Femur (tissue), 1 donor: ENCODE measurements around the gene CD7.
A peak's percentile ranks its signal among the peaks of the same experiment; 100 is the strongest.

Source experiments
- DNase-seq: peaks from one replicate; pipeline ENCODE4 v3.0.0-alpha.2; 2017

CD7 gene

DNA sequence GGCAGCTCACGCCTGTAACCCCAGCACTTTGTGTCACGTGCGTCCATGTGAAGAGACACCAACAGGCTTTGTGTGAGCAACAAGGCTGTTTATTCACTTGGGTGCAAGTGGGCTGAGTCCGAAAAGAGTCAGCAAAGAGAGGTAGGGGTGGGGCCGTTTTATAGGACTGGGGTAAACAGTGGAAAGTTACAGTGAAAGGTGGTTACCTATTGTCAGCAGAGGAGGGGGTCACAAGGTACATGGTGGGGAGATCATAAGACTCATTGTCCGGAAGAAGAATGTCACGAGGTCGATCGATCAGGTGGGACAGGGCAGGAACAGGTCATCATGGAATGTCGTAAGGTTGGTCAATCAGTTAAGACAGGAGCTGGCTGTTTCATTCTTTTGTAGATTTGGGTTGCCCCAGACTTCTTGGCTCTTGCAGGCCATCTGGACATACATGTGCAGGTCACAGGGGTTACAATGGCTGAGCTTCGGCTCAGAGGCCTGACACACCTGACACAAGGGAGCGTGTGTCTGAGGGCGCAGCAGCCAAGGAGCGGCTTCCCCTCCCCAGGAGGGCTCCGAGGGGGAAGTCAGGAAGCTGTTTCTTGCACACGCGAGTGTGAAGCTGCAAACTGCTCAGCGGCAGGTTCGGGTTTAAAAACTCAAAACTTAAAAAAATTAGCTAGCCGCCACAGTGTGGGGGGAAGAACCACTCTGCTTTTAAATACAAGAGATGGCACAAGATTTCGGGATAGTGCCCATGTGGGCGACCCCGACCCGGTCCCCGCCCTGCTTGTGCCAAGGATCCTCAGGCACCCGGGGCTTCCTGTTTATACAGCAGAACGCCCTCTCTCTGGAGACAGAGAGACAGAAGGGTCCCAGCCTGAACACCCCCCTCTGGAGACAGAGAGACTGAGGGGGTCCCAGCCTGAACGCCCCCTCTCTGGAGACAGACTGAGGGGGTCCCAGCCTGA, 29.2 kb upstream of the CD7 start:
- no peak for DNase-seq

GRCh38 chr17:82345151-82345976, 28.0 kb upstream of the CD7 start:
- DNase-seq, result no peak

GRCh38 chr17:82344175-82344907, 26.9 kb upstream of the CD7 start:
- no peak for DNase-seq

GRCh38 chr17:82343560-82343959, 26.2 kb upstream of the CD7 start:
- no peak for DNase-seq

GRCh38 chr17:82342361-82343079, 25.1 kb upstream of the CD7 start:
- no peak for DNase-seq

DNA sequence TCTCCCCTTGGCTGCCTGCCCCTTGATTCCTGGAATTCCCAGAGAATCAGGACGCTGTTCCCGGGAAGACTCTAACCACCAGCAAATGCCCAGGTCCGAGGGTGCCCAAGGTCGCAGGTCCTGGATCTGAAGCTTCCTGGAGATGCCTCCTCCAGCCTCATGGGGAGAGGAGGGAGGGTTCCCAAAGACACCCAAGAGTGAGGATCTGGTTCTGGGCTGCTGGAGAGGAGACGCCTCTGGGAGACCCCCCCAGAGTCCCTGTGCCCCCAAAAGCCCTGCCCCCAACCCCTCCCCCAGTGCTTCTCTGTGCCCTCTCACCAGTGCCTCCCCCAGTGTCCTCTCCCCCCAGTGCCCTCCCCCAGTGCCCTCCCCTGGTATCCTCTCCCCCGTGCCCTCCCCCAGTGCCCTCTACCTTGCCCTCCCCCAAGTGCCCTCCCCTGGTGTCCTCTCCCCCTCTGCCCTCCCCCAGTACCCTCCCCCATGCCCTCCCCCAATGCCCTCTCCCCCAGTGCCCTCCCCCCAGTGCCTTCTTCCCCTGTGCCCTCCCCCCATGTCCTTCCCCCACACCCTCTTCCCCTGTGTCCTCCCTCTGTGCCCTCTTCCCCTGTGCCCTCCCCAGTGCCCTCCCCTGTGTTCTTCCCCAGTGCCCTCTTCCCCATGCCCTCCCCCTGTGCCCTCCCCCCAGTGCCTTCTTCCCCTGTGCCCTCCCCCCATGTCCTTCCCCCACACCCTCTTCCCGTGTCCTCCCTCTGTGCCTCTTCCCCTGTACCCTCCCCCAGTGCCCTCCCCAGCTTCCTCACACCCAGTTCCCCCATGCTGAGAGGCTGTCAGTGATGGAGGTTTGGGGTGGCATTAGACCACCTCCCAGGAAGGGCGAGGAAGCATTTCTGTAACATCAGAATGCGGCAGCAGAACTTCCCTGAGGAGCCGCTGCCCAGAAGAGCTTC, 22.5 kb upstream of the CD7 start:
- DNase-seq, result peak; percentile 55

- DNase-seq, result peak; percentile 67
These were observed 21.6 kb upstream of the CD7 start for GRCh38 chr17:82338858-82339633.

- DNase-seq, result no peak
These were observed 17.4 kb upstream of the CD7 start for GRCh38 chr17:82334622-82335394.

GRCh38 chr17:82334204-82334621, 16.8 kb upstream of the CD7 start:
- no peak for DNase-seq

- DNase-seq, result peak; percentile 82
These were observed 16.1 kb upstream of the CD7 start, which contains the start of gene SECTM1 for GRCh38 chr17:82333279-82334171. Gene SECTM1 (minus strand): TSS chr17:82333766. CDS start chr17:82327240, 6,526 bp downstream.

GRCh38 chr17:82332669-82333278, 15.4 kb upstream of the CD7 start:
- DNase-seq, result no peak

DNA sequence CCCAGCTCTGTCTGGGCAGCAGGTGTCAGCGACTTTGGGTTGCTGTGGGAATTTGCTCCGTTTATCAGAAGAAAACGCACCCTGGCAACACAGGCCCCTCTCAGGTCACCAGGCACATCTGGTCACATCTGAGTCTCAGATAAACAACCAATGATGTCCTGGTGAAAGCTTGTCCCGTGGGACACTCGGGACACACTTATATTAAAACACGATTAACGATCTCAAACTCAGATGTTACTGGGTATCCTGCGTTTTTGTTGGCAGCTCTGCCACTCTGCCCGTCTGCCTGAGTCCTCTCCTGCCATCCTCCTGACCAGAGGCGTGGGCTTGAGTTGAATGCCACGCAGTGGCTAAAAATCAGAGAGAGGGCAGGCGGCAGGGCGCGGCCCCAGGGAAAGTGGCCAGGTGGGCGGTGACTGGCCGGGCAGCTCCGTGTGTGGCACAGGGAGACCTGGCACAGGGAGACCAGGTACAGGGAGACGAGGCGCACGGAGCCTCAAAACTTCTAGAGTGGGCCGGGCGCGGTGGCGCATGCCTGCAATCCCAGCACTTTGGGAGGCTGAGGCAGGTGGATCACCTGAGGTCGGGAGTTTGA, 14.0 kb upstream of the CD7 start:
- DNase-seq, result no peak

- peak; percentile 86 for DNase-seq
These were observed 13.2 kb upstream of the CD7 start for GRCh38 chr17:82330322-82331239.

DNA sequence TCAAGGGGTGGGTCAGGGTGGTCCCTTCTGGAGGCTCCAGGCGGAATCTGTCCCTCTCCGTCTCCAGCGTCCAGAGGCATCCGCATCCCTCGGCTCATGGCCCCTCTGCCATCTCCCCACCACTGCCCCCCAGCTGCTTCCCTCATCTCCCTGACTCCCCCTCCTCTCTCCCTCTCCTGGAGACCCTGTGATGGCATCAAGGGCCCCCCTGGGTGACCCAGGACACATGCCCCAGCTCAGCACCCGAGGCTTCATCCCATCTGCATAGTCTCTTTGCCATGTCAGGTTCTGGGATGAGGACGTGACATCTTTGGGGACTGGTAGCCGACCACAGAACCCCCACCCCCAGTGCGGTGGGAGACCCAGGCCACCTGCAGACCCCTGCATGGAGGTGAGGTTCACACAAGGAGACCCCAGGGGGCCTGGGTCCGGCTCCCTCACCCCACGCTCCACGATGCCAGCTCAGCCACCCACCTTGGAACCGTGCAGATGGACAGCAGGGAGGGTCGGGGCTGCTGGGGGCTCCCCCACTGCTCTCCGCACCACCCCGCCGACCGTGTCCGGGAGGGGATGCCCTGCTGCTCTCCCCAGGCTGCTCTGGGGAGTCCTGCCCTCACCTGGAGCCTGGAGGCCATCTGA, 12.4 kb upstream of the CD7 start:
- DNase-seq, result no peak

DNA sequence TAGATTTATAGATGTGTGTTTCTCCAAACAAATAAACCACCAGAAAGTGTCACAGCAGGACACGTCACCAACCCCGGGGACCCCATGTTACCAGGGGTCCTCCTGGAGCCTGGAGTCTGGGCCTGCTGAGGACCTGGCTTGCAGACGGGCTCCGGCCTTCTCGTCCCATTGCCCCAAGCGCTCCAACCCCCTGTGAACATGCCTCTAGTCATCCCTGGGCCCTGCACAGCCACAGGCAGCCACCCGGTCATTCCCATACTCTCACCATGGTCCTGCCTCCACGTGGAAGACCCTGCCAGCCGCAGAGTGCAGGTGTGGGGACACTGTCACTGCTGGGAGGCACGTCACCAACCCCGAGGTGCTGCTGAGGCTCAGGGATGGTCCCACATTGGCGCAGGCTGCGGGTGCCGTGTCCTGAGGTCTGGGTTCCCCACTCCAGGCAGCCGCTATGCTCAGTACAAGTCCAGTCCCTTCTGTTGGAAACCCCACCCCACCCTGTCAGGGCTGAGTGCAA, 11.6 kb upstream of the CD7 start:
- no peak for DNase-seq
